Activated CD4-positive, CD25-positive, alpha-beta regulatory T cell treated with anti-CD3 and anti-CD28 coated beads, Interleukin-2, amount 50 U/mL, for 24 hours (primary cell): ENCODE results near the gene HRC.
"Not testable (repeated sequence)": the region's sequence is repeated elsewhere in the genome, so short reads cannot be mapped to it uniquely, and the experiment has no call there.

Experiments
- ATAC-seq, 2 donors: fragments of 150-1000 bp; cut with Tn5 transposase; one replicate each; pipeline ENCODE4 v1.10.0; 2021; ENCODE audit warnings: mild to moderate bottlenecking in 1 of 2, moderate library complexity in 1 of 2

The HRC gene

DNA sequence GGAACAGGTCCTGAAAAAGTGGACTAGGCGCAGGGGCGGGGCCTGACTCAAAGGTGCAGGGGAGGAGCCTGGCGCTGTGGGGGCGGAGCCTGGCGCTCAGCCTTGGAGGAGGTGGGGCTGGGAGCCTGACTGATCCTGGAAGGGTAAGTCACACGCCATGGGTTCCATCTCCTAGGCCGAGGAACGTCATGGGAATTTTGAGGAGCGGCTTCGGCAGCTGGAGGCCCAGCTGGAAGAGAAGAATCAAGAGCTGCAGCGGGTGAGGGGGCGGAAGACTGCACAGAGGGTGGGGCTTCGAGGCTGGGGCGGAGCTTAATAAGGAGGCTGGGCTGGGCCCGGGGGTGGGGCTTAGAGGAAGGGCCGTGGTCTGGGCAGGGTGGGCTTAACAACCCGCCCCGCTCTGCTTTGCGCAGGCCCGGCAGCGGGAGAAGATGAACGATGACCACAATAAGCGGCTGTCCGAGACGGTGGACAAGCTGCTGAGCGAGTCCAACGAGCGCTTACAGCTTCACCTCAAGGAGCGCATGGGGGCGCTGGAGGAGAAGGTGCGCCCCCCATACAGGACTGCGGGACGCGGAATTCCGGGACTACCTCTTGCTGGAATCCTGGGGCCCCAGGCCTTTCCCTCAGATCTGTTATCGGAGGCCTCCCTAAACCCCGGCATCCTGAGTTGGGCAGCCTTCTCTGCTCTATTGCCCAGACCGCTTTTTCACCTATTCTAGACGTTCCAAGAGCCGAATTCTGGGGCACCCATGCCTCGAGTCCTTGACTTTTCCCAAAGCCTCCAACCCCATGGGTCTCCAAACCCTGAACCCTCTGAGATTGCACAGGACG lies 21.4 kb downstream of the HRC start:
- peak; percentile 59 to 65 for ATAC-seq

DNA sequence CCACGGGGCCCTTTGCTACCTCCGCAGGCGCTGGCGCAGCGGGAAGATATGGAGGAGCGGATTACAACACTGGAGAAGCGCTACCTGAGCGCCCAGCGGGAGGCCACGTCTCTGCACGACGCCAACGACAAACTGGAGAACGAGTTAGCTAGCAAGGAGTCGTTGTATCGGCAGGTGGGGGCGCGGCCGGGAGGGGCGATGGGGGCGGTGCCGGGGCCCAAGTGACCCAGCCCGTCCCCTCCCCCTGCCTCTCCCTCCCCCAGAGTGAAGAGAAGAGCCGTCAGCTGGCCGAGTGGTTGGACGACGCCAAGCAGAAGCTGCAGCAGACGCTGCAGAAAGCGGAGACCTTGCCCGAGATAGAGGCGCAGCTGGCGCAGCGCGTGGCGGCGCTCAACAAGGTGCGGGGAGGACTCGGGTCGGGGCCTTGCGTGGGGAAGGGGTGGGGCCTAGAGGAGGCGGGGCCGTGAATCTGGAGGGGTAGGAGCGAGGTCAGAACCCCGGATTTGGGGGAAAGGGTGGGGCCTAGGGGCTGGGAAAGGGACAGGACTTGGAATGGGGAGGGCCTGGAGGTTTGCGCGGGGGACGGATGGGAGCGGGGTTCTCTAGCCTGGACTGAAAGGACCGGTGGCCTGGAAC lies 22.1 kb downstream of the HRC start:
- ATAC-seq: no peak

- ATAC-seq: no peak
Measured at GRCh38 chr19:49130325-49130724, 24.9 kb downstream of the HRC start.

GRCh38 chr19:49129238-49129583 lies 26.0 kb downstream of the HRC start:
- ATAC-seq: no peak

- ATAC-seq: no peak
Measured at GRCh38 chr19:49128545-49129237, 26.5 kb downstream of the HRC start.

- peak; percentile 92 to 95 for ATAC-seq
Measured at GRCh38 chr19:49127674-49128544, 27.3 kb downstream of the HRC start.

DNA sequence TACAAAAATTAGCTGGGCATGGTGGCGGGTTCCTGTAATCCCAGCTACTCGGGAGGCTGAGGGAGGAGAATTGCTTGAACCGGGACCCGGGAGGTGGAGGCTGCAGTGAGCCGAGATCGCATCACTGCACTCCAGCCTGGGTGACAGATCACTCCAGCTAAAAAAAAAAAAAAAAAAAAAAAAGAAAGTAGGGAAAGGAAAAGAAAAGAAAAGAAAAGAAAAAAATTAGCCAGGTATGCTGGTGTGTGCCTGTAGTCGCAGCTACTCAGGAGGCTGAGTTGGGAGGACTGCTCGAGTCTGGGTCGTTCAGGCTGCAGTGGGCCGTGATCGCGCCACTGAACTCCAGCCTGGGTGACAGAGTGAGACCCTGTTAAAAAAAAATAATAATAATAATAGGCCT lies 28.0 kb downstream of the HRC start:
- ATAC-seq: not testable (repeated sequence)

DNA sequence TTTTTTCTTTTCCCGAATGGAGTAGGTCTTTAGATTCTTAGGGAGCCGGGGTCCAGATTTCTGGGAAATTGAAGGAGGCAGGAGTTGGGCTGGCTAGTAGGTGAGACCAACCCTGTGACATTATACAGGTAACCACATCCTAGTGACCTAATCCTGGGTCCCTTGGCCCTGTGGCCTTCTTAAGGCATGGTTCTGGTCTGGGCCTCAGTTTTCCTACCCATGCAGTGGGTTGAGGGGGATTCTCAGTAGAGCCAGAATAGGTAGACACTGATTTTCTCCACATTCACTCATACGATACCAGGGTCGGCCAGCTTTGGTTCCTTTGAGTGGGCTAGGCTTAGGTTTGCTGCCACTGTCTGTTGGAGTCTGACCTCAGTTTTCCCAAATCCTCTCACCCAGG lies 28.6 kb downstream of the HRC start:
- ATAC-seq: no peak

DNA sequence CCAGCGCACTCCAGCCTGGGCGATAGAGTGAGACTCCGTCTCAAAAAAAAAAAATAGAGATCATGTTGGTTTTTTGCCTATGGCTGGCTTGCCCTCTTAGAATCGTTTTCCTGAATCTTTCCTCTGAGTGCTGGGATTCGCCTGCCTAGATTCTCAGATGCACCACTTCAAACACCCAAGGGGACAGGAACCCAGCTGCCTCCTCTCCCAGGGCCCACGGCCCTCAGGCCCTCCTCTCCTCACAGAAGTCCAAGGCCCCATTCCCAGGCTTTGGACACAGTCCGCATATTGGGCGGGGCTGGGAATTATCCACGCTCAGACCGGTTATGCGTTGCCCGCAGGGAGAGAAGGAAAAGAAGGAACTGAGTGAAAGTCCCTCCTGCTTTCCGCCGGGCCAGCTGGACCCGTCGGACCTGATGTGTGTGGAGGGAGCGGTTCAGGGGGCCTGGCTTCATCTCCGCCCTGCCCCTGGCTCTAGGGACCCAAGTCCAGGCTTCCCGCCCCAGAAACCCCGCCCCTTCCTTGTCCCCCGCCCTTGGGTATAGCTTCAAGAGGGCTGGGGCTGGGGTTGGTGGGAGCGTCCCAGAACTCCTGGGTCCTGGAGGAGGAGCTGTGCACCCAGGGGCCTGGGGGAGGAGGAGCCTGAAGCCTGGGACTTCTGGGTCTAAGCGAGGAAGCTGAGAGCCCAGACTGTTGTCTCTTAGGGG lies 30.0 kb downstream of the HRC start:
- no peak for ATAC-seq

- ATAC-seq: not testable (repeated sequence)
Measured at GRCh38 chr19:49123285-49123684, 31.9 kb downstream of the HRC start.

DNA sequence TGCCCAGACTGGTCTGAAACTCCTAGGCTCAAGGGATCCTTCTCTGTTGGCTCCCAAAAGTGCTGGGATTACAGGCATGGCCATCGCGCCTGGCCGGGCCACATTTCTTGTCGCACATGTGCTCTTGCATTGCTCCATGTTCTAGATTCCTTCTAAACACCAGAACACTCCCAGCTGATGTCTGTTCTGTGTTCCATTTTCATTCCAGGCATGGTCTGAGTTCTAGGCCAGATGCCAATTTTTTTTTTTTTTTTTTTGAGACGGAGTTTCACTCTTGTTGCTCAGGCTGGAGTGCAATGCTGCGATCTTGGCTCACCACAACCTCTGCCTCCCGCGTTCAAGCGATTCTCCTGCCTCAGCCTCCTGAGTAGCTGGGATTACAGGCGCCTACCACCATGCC lies 33.4 kb downstream of the HRC start:
- not testable (repeated sequence) for ATAC-seq

DNA sequence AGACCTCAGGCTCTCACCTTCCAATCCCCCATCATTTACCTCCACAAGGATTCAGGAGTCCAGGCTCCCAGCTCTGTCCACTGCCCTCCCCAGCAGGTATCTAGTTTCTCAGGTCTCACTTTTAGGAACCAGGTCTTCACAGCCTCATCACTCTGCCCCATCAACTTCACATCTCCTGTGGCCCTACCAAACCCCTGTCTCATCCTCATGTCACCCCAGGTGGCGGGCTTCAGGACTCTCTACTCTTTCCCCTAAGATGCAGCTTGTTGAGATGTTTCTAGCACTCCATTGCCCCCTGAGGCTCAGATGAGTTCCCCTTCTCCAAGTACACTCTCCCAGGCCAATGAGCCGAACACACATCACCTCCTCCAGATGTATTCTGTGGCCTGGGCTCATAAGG lies 34.3 kb downstream of the HRC start:
- no peak for ATAC-seq

- ATAC-seq: no peak
Measured at GRCh38 chr19:49120325-49120683, 34.9 kb downstream of the HRC start.

- ATAC-seq: no peak
Measured at GRCh38 chr19:49119411-49120324, 35.5 kb downstream of the HRC start, which contains the start of gene PPFIA3. PPFIA3 (plus strand) TSS chr19:49119544; CDS start chr19:49127874, 8,330 bp downstream.

GRCh38 chr19:49118565-49119410 lies 36.4 kb downstream of the HRC start, which contains the start of gene C19orf73:
C19orf73 (minus strand) TSS chr19:49119143; CDS start chr19:49119022, 121 bp downstream.
- ATAC-seq: peak; percentile 80 to 82

GRCh38 chr19:49117677-49118564 lies 37.3 kb downstream of the HRC start:
- no peak for ATAC-seq

DNA sequence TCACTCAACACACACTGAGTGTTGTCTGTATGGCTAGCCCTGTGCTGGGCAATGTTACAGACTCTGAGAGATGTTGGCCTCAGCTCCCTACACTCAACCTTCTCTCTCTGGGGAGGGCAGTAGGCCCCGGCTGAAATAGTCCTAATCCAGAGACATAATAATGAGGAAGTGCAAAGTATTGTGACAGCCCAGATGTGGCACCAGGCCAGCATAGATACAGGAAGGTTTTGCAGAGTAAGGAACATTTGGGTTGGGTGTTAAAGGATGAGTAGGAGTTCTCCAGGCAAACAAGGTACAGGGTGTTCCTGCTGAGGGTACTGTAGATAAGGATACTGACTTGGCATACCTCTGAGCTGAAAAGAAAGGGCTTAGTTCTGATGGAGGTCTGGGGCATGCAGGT lies 38.7 kb downstream of the HRC start:
- ATAC-seq: no peak

DNA sequence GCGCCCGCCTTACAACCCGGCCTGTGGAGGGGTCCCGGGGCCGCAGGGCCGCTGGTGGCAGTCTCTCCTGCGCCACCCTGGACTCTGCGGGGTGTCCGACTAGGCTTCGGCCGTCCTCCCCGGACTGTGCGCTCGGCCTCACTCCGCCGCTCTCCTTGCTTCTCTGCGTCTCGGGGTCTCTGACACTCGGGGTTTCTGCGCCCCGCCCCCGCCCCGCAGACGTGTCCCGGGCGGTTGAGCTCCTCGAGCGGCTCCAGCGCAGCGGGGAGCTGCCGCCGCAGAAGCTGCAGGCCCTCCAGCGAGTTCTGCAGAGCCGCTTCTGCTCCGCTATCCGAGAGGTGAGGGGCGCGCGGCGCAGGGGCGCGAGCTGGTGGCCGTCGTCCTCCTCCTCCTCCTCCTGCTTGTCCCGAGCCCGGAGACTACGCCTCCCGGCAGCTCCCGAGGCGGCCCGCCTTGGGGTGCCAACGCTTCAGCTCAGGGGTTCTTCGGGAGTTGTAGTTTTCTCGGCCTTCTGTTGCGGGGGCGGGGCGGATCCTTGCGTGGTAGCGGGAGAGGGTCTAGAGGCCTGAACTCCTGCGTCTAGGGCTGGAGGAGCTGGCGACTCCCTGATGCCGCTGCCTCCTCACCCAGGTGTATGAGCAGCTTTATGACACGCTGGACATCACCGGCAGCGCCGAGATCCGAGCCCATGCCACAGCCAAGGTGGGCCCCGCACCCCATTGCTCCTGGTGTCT lies 40.4 kb downstream of the HRC start:
- ATAC-seq: no peak
